CMK (cell line): ENCODE results near the gene RBM15.

Source experiments
- DNase-seq: peaks from one replicate; pipeline ENCODE4 v3.0.0-alpha.2; 2010; ENCODE audit warnings: low read depth

RBM15 gene

DNA sequence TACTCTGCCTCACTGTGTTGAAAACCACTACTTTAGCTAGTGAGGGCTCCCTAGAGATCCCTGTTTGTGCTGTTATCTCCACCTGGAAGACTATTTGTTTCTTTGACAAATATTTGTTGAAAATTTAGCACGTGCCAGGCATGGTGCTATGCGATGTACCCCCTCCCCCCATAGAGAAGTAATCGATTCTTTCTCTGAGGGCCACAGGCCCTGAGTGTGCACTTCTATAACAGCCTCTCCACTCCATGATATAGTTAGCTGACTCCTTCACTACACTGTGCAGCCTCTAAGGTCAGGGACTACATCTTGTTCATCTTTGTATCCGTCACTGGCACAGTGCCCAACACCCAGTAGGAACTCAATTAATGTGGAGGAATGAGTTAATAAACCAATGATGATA, 17.3 kb upstream of the RBM15 start:
- no peak for DNase-seq

DNA sequence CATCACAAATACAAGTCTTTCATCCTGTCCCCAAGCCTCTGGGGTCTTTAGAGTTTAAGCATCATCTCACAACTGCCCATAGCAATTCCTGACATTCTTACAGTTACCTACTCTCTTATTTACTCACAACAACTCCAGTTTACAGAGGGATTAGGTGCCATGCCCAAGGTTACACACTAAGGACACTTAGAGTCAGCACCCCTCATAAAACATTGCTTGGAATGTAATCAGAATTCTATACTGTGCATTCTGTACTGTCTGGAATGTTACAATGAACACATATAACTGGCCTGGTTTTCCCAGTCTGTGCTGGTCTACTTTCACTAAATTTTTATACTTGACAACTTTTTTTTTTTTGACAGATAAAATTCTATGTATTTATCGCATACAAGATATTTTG, 14.5 kb upstream of the RBM15 start:
- DNase-seq = no peak

DNA sequence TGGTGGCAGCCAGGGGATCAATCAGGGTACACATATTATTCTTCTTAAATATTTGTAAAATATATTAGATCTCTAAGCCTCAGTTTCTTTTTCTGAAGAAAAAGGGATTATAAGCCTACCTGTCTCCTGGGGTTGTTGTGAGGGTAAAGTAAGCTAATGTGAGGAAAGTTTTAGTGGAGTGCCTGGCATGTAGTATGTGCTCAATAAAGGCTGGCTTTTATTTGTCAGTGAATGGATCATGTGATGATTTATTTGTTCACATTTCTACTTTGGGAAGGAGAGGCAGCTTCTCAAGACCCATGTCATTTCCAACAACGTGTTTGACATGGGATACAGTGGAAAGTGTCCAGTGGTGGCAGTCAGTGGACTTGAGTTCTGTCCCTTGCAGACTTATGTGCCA, 12.4 kb upstream of the RBM15 start:
- no peak for DNase-seq

DNA sequence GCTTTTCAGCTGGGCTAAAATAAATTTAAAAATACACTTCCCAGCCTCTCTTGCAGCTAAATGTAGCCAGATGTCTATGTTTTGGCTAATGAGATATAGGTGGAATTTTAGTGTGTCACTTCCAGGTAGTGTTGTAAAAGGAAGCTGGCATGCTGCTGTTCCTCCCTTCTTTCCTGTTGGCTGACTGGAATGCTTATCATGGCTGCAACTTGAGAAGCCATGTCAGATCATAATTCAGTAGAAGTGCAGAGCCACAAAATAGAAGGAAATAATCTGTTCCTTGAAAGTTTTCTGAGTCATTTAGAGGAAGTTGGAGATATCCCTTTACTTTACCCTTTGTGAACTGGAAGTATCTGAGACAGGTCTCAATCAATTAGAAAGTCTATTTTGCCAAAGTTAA, 10.9 kb upstream of the RBM15 start:
- DNase-seq = no peak

DNA sequence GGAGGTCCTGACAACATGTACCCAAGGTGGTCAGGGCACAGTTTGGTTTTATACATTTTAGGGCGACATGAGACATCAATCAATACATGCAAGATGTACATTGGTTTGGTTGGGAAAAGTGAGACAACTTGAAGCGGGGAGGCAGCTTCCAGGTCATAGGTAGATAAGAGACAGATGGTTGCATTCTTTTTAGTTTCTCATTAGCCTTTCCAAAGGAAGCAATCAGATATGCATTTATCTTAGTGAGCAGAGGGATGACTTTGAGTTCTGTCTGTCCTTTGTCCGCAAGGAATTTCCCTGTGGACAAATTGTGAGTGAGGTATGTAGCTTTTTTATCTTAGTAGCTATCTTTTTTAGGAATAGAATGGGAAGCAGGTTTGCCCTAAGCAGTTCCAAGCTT, 10.5 kb upstream of the RBM15 start:
- no peak for DNase-seq

DNA sequence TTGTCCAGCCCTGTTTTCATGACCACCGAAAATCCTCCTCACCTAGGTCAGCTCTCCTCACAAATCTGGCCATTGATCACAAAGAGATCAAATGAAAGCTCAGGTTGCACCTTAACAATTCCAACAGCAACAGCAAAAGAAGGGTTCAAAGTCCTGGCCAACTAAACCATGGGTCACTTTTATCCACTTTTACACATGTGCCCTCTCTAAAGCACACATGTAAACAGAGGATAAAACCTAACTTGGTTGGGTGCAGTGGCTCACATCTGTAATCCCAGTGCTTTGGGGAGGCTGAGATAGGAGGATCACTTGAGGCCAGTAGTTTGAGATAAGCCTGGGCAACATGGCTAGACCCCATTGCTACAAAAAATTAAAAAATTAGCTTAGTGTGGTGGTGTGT, 3.9 kb upstream of the RBM15 start:
- no peak for DNase-seq

DNA sequence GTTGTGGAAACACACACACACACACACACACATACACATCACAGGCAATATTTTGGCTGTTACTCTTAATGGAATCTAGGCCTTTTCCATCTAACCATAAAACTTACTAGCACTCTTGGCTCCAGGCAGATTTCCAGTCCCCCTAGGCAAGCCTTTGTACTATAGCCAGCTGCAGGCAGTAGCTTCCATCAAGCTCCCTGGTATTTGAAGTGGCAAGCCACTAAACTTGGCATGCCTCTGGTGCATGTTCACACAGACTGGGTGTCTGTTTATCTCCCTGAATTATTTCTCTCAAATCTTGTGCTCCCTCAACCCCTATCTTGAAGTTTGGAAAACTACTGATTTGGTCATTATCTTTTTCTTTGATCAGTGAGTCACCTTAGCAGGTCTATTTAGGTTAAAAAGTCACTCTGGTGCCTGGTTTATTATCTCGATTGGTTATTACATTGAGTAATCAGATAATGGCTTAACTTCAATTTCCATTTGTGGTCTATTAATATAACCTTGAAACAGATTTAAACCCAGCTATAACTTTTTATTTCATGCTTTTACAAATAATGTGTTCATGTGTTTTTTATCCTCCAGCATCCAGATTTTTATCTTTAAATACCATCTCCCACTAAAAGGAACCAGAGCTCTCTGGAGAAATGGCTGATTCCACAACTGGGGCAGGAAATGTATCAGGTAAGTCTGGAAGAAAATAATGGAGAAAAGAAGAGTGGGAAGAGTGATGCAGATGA, 2.7 kb upstream of the RBM15 start:
- DNase-seq = no peak

DNA sequence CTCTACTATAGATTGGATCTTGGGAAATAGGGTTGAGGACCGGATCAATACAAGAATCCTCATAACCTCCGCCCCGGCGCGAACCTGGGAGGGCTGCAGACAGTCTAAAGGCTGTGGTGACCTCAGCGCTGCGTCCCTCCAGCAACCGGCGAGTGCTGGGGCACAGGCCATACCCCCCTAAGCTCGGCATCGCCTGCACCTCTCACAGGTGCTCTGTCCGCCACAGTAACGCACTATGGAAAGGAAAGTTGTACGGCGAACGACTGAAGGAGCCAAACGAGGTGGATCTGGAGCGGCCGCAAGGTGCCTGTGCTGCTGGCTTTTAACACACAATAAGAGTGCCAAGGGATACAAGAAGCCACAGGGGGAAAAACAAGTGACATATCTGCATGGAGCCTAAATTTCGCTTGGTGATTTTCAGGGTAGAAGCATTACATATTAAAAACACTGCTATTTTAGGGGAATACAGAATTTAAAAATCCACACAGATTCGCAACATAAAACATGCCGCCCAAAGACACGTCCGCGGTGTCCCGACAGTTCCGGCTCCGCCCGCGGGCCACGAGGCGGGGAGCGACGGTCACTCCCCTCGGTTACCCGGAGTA, 1.4 kb upstream of the RBM15 start:
- DNase-seq = peak; percentile 8

DNA sequence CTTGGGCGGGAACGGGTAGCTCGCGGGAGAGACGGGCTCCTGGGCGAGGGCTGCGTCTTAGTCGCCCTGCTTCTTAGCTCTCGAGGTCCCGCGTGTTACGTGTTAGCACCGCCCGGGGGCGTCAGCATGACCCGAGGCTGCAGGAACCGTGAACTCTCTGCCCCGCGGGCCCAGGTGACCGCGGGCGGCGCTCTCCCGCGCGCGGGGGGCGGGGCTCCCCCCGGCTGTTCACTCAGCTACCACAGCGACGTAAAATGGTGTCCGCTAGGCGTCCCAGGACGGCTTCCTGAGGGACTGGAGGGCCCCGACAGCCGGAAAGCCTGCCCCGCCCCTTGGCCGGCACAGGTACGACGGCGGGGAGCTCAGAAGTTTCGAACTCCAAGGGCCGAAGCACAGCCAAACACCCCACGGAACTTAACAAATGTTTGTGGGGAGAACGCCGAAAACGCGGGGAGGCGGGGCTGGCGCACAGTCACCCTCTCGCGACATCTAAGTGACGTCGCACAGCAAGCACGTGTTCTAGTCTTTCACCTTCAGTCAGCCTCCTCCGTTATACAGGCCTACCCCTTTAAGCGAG, 780 bp upstream of the RBM15 start:
- peak; percentile 86 for DNase-seq

DNA sequence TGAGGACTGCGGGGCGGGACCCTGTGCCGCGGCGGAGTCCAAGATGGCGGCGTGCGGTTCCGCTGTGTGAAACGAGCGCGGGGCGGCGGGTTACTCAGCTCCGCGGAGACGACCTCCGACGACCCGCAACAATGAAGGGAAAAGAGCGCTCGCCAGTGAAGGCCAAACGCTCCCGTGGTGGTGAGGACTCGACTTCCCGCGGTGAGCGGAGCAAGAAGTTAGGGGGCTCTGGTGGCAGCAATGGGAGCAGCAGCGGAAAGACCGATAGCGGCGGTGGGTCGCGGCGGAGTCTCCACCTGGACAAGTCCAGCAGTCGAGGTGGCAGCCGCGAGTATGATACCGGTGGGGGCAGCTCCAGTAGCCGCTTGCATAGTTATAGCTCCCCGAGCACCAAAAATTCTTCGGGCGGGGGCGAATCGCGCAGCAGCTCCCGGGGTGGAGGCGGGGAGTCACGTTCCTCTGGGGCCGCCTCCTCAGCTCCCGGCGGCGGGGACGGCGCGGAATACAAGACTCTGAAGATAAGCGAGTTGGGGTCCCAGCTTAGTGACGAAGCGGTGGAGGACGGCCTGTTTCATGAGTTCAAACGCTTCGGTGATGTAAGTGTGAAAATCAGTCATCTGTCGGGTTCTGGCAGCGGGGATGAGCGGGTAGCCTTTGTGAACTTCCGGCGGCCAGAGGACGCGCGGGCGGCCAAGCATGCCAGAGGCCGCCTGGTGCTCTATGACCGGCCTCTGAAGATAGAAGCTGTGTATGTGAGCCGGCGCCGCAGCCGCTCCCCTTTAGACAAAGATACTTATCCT, 430 bp downstream of the RBM15 start:
- DNase-seq = peak; percentile 26

DNA sequence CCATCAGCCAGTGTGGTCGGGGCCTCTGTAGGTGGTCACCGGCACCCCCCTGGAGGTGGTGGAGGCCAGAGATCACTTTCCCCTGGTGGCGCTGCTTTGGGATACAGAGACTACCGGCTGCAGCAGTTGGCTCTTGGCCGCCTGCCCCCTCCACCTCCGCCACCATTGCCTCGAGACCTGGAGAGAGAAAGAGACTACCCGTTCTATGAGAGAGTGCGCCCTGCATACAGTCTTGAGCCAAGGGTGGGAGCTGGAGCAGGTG, 961 bp downstream of the RBM15 start:
- DNase-seq = no peak

DNA sequence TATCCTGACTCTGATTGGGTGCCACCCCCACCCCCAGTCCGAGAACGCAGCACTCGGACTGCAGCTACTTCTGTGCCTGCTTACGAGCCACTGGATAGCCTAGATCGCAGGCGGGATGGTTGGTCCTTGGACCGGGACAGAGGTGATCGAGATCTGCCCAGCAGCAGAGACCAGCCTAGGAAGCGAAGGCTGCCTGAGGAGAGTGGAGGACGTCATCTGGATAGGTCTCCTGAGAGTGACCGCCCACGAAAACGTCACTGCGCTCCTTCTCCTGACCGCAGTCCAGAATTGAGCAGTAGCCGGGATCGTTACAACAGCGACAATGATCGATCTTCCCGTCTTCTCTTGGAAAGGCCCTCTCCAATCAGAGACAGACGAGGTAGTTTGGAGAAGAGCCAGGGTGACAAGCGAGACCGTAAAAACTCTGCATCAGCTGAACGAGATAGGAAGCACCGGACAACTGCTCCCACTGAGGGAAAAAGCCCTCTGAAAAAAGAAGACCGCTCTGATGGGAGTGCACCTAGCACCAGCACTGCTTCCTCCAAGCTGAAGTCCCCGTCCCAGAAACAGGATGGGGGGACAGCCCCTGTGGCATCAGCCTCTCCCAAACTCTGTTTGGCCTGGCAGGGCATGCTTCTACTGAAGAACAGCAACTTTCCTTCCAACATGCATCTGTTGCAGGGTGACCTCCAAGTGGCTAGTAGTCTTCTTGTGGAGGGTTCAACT, 2.1 kb downstream of the RBM15 start:
- DNase-seq = no peak

DNA sequence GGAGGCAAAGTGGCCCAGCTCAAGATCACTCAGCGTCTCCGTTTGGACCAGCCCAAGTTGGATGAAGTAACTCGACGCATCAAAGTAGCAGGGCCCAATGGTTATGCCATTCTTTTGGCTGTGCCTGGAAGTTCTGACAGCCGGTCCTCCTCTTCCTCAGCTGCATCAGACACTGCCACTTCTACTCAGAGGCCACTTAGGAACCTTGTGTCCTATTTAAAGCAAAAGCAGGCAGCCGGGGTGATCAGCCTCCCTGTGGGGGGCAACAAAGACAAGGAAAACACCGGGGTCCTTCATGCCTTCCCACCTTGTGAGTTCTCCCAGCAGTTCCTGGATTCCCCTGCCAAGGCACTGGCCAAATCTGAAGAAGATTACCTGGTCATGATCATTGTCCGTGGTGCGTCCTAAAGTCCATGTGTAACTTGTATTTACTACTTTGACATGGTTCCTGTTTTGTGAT, 2.7 kb downstream of the RBM15 start:
- no peak for DNase-seq

DNA sequence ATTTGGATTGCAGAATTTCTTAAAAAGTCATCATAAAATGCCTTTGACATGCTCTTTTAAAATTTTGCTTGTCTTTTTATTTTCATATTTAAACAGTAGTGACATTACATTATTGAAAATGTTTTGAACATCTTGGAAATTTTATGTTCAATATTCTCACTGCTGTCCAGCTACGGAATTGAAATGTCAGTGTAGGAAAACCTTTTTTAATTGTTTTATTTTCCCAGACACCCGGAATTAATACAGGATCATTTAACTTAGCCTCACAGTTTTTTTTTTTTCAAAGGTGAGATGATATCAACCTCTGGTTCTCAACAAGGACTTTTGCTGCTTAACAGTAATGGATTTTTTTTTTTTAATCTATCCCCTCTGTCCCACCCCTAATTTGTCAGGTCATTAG, 4.1 kb downstream of the RBM15 start:
- DNase-seq = no peak

DNA sequence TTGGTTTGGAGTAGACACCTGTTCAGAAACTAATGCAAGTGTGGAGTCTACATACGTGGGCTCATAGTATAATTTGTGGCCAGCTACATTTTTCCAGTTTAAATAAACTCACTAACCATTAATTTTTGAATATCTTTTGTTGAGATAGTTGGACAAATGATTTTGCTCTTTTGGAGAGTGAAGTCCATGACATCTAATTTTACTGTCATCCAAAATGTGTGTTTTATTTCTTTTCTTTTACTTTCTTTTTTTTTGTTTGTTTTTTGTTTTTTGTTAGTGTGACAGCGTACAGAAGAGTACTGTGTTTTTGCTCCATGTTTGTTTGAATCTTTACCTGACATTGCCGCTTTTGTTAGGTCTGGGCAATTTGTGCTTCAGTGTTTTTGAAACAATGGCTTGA, 5.0 kb downstream of the RBM15 start:
- DNase-seq = no peak

DNA sequence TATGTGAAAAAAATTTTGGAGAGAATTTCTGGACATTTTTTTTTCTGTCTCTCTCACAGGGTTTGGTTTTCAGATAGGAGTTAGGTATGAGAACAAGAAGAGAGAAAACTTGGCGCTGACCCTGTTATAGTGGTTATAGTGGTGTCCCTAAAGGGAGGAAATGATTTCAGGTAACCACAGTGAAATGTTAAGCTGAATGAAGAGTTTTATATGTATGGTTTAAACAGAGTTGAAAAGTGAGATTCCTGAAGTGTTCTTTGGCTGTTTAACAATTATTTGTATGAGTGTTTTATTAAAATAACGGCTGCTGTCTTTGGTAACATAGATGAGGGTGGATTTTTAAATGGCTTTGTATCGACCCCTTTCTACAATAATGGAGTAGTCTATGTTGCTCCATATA, 6.3 kb downstream of the RBM15 start:
- DNase-seq = no peak

DNA sequence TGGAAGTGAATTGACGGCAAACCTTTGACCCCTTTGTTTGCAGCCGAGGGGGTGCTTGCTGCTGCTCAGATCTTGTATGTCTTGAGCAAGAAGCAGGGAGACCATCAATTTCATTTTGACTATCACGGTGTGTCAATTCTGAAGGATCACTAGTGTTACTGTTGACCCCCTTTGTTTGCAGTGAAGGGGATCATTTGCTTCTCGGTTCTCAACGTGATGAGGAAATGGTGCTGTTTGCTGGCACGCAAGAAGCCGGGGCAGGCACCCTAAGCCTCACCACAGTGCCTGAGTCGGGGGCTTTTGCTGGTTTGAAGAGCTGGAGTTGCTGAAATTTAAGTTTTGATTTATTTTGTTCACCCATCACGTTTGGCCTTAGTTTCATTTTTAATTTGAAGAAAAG, 7.5 kb downstream of the RBM15 start:
- DNase-seq = no peak

DNA sequence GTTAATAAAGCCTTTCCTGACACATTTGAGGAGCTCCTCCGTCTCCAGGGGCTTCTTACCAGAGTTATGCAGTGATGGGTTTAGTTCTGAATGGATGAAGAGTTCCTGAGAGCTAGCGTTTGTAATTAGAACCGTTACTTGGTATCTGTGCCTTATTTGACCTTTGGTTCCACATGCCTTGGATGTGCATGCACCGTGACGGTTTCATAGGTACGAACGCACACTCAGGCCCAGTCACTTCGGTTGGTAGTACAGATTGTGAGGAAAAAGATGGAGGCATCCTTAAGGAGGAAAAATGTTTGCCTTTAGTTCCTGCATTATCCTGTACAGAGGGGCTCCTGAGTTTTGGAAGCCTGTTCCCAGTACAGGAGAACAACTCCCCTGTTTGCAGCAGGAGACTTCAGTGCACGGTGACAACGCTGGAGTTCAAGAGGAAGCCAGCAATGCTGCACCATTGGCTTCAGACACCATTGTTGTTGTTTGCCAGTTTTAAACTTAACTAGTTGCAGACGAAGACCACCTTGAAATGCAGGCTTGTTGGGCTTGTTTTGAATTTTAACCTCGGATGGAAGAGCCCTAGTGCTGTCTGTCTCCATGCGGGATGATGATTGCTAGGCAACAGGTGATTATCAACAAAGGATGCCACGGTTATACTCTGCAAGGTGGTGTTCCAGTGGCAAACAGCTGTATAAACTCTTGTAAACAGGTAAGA, 8.2 kb downstream of the RBM15 start:
- DNase-seq = no peak

DNA sequence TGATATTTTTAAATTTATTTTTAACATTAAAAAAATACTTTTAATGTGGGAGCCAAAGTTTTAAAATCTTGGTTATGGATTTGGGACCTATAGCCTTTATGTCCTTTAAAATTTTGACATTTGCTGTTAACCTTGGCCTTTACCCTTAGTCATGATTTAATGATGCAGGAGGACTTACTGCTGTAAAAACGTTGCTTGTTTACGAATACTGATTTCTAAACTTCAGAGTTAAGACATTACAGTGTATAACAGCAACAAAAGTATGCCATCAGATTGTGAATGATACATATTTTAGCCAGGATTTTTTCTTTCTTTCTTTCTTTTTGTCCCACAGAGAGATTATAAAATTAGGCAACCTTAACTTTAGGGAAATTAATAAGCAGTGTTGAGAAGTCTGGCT, 8.9 kb downstream of the RBM15 start:
- no peak for DNase-seq

DNA sequence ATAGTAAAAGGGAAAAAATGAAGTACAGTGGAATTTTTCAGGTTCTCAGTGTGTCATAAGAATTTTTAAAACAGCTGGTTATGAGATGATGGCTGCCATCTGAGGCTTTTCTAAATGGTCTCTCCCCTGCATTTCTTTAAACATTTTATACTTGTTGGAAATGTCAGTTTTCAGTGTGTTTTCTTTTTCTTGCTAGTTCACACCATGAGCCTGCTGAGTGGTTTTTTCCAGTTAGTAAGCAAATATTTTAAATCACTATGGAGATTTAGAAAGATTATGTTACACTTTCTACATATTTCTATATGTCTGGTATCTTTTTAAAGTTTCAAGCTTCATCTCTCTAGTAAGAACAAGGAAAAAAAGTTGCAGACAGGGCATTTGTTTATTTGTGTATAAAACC, 9.6 kb downstream of the RBM15 start:
- DNase-seq = no peak

DNA sequence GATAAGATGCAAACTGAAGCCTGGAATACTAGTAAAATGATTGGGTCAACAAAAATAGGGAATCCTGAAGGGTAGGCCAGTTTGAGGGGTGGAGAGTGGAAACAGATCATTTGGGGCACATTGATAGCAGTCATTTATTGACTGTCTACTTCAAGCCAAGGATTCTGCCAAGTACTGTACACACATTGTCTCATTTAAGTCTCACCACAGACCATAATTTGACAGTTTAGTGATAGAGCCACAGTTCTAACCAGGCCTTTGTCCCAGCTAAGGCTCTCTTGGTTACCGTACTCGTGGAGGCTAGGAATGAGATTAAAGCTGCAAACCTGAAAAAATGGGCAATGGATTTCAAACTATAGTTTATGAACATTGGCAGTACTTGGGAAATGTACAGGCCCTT, 11.2 kb downstream of the RBM15 start:
- no peak for DNase-seq

DNA sequence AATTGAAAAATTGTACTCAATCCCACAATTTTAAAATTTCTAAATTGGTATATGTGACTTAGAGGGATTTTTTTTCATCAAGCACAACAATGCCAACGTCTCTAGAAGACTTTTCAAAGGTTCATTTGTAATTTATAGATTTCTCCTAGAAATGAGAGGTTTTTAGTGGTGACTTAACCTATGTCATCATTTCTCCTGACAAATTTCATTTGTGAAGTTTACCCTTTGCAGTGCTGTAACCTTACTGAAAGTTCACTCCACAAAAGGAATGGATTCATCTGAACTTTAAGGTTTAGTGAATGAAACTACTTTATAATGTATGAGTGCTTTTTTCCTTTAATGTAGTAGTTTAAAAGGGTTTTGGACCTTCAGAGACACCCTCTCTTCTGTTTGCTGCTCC, 16.1 kb downstream of the RBM15 start:
- DNase-seq = no peak
